Measurements from ENCODE around the gene ZNF507. TPM values are rescaled to one million over a fixed set of nuclear protein-coding genes. Genes with fewer than 3 reads are reported as not detected.

The ZNF507 gene
- total and polyA plus RNA-seq, 2 of the 8 experiments (the other 6 are each of a cell fraction or from before 2014, with no cell fraction given) = 8.6 to 28.8 TPM

GRCh38 chr19:32362318-32362691, 16.9 kb downstream of the ZNF507 start:
- peaks cover 0 to 27% of the 10 kb centered on the region in 2 experiments; a peak in 3 of 4 replicates for H3K79me2 ChIP-seq (ENCODE audit: control insufficient read depth in 1 of 2, insufficient read depth in 2 of 2, low read length in 2 of 2)
- no peaks in the 10 kb centered on the region for H3K4me1 ChIP-seq (replicated peaks in 1 of 4; ENCODE audit: control insufficient read depth in 3 of 4, insufficient read depth in 4 of 4, low read length in 3 of 4)
- H3K4ac ChIP-seq (replicated peaks; ENCODE audit: insufficient read length, low read depth, low read length) = no peak overlapping the region
- H2BK15ac ChIP-seq (ENCODE audit: low read length) = no peak overlapping the region
- H3K23ac ChIP-seq (ENCODE audit: insufficient read length) = no peak overlapping the region
- no peak overlapping the region for H2AK5ac ChIP-seq (ENCODE audit: low read depth, low read length)
- WGBS, 2 experiments (ENCODE audit: extremely low coverage in 1 of 2, insufficient coverage in 1 of 2, insufficient read length in 1 of 2, insufficient replicate concordance in 2 of 2, low coverage in 1 of 2, low lambda C conversion rate in 2 of 2, missing lambda C conversion rate in 1 of 2) = 87% methylated on average over 5 of the region's 5 CpGs; no CpG with 5 or more reads in 1 of the 2 experiments
- H2BK5ac ChIP-seq (ENCODE audit: low read depth, low read length) = no peak overlapping the region
- FAIRE-seq = no peak
- no peak overlapping the region for H4K8ac ChIP-seq (ENCODE audit: extremely low read depth, insufficient read depth, low read length)
- no peaks in the 10 kb centered on the region; the same call in 1 of the 2 replicates for H3K23me2 ChIP-seq (ENCODE audit: low read depth, low read length)
- H4K91ac ChIP-seq (replicated peaks; ENCODE audit: insufficient read length, low read length) = no peak overlapping the region
- H2BK12ac ChIP-seq (ENCODE audit: low read depth, low read length) = no peak overlapping the region
- no peak overlapping the region for H3K4me3 ChIP-seq (ENCODE audit: extremely low read depth in 1 of 4, insufficient read depth in 2 of 4, low read depth in 3 of 4, low read length in 4 of 4)
- H4K20me1 ChIP-seq (replicated peaks in 1 of 2; ENCODE audit: control insufficient read depth in 1 of 2, insufficient read depth in 2 of 2, low read length in 2 of 2) = peaks cover 4 to 5% of the 10 kb centered on the region in 2 experiments
- no peaks in the 10 kb centered on the region; the same call in 1 of the 2 replicates for H3K79me1 ChIP-seq (ENCODE audit: low read depth, low read length)
- H2BK120ac ChIP-seq (replicated peaks; ENCODE audit: low read depth, low read length) = no peak overlapping the region
- H3K18ac ChIP-seq (ENCODE audit: extremely low read depth, low read length) = no peak overlapping the region
- H2BK20ac ChIP-seq (ENCODE audit: low read length) = no peak overlapping the region
- no peak overlapping the region for H3K4me2 ChIP-seq (ENCODE audit: insufficient read depth in 1 of 2, low read depth in 2 of 2, low read length in 2 of 2)
- H3K9ac ChIP-seq (replicated peaks in 1 of 4; ENCODE audit: extremely low read depth in 1 of 4, low read depth in 3 of 4, low read length in 3 of 4) = no peak overlapping the region
- H3K9me3 ChIP-seq (ENCODE audit: insufficient read depth in 2 of 2, low read depth in 1 of 2, low read length in 1 of 2) = no peaks in the 10 kb centered on the region
- H3K36me3 ChIP-seq (ENCODE audit: control insufficient read depth in 2 of 4, insufficient read depth in 4 of 4, low read length in 3 of 4) = peaks cover 12 to 54% (median 34%) of the 10 kb centered on the region in 4 experiments
- H3K56ac ChIP-seq (replicated peaks; ENCODE audit: insufficient read length, low read depth, low read length) = no peak overlapping the region
- no peak for DNase-seq (ENCODE audit: low read depth in 1 of 2, low spot score in 2 of 2)
- H4K5ac ChIP-seq (ENCODE audit: insufficient read length, low read depth, low read length) = no peak overlapping the region
- H3K14ac ChIP-seq (ENCODE audit: insufficient read length) = no peak overlapping the region
- H2AFZ ChIP-seq (ENCODE audit: low read length) = no peak overlapping the region
- H3K27ac ChIP-seq (ENCODE audit: low read depth, low read length) = no peak overlapping the region
- H3K27me3 ChIP-seq (replicated peaks in 1 of 4; ENCODE audit: control insufficient read depth in 3 of 4, extremely low read depth in 1 of 4, insufficient read depth in 3 of 4, low read length in 3 of 4) = no peaks in the 10 kb centered on the region
- POLR2A ChIA-PET (ENCODE audit: partially characterized antibody) = no interaction called here
- CTCF ChIA-PET (ENCODE audit: partially characterized antibody) = interaction anchor here (0.5 to 0.9 kb wide), 2 partner anchors 27 to 207 kb away, joined by 3 read pairs; no protein-coding TSS in a partner anchor
- TF ChIP-seq TEAD4 (IDR thresholded peaks at IDR 0.05; ENCODE audit: low read depth, low read length) = no peak
- no peak for TF ChIP-seq CHD2 (IDR thresholded peaks at IDR 0.05; ENCODE audit: low read length)
- TF ChIP-seq E2F6 (IDR thresholded peaks at IDR 0.05) = no peak
- TF ChIP-seq EGR1 (IDR thresholded peaks at IDR 0.05; ENCODE audit: borderline replicate concordance, low read depth, low read length) = no peak
